Hepatic stellate cell (primary cell): ENCODE results near the gene BEX1.
"Not testable (repeated sequence)": the region's sequence is repeated elsewhere in the genome, so short reads cannot be mapped to it uniquely, and the experiment has no call there.

Experiments
- DNase-seq: peaks from one replicate; pipeline ENCODE4 v3.0.0; 2011; ENCODE audit warnings: low spot score

The BEX1 gene

GRCh38 chrX:103063918-103064434 is at the start of gene BEX1:
BEX1 (minus strand) TSS chrX:103064171; CDS start chrX:103063274, 897 bp downstream.
- no peak for DNase-seq

DNA sequence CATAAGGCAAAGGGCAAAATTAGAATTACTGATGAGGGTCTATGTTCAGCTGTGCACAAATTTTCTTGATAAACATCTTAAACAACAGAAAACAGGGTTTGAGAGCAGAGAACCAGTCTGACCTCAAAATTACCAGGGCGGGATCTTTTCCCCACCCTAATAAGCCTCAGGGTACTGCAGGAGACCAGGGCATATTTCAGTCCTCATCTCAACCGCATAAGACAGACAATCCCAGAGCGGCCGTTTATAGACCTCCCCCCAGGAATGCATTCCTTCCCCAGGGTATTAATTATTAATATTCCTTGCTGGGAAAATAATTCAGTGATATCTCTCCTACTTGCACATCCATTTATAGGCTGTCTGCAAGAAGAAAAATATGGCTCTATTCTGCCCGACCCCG is 45.5 kb upstream of the BEX1 start:
- not testable (repeated sequence) for DNase-seq

DNA sequence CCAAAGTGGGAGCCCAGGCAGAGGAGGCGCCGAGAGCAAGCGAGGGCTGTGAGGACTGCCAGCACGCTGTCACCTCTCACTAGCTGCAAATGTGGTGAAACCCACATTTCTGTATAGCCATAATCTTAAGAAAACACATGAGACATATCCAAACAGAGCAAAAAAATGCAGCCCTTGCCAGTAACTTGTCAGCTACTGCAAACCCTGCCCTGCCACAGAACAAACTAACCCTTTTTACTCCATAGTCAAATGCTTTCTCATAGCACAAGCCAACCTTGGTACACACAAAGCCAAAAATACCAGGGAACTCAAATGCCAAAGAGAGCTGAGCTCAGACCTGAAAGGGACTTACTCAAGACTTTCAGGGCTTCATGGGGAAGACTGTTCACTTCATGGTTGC is 43.9 kb upstream of the BEX1 start:
- no peak for DNase-seq

- DNase-seq = not testable (repeated sequence)
Observed at GRCh38 chrX:103107227-103107737, 43.3 kb upstream of the BEX1 start.

GRCh38 chrX:103104370-103104769 is 40.4 kb upstream of the BEX1 start:
- not testable (repeated sequence) for DNase-seq

- DNase-seq = not testable (repeated sequence)
Observed at GRCh38 chrX:103103866-103104265, 39.9 kb upstream of the BEX1 start.

GRCh38 chrX:103101299-103102042 is 37.5 kb upstream of the BEX1 start:
- DNase-seq = no peak

- no peak for DNase-seq
Observed at GRCh38 chrX:103100484-103100883, 36.5 kb upstream of the BEX1 start.

DNA sequence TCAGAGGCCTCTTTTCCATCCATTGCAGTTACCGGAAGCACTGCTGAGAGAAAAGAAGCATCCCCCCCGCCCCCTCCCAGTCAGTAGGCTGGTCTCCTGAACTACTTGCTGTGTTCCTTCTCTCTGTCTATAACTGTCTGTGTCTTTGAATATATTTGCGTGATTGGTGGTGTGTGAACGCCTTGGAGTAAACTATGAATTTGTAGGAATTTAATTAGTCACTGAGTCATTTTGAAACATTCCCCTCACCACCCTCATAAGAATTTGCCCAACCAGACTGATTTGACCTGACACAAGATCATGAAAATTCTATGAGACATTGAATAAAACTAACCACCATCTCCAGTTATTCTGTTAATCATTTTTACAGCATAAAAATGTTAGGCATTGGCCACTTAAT is 35.7 kb upstream of the BEX1 start:
- DNase-seq = no peak

- DNase-seq = no peak
Observed at GRCh38 chrX:103098488-103098887, 34.5 kb upstream of the BEX1 start.

DNA sequence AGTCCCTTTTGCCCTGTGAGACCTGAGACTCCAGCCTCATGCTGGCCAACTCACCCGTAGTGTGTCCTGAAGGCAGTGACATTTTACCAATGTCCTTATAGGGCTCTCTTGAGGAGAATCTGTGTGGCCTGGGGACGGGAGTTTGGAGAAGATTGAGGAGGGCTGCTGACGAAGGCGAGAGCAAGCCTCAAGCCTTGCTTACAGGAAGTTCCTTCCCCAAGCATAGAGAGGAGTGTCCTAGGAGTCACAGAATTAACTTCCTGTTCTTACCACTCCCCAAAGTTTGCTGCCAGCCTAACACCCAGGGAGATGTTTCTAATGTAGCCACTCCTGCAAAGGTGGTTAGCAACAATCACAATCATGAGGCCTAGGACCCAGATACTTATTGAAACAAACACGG is 29.0 kb upstream of the BEX1 start, which contains the start of gene NXF3:
NXF3 (minus strand) TSS at position 202 of the 400 bp plus-strand sequence; CDS start at position 82, 120 bp downstream.
- no peak for DNase-seq

DNA sequence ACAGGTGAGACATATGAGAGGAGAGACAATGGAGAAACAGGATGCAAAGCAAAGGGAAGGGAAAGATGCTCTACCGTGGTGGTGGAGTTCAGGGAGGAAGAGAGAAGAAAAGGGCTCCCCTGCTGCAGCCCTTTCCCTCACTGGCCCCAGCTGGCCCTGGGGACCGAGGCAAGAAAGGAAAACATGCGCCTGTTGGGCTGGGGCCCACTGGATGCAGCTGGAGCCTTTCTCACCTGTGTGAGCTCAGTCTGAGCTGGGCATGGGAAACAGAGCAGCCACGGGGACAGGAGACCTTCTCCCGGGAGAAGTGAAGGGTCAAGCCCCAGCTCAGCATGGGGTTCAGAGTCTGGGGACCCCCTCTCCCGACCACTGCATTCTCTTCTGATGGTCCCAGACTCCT is 17.1 kb upstream of the BEX1 start:
- DNase-seq = no peak

DNA sequence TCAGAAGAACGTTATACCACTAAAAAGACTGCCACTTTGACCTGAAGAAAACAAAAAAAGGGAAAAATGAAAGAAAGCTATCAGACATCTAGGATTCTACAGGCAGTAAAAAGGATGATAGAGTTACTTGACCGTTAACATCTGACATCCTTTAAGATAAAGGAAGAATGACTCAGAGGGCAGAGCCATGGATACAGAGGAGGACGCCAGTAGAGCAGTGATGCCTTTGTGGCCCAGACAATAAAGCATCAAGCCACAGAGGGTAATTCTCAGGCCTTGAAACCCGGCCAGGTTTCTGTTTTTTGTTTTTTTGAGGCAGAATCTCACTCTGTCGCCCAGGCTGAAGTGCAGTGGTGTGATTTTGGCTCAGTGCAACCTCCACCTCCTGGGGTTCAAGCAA is 9.5 kb upstream of the BEX1 start:
- DNase-seq = no peak

- no peak for DNase-seq
Observed at GRCh38 chrX:103066606-103067005, 2.6 kb upstream of the BEX1 start.

GRCh38 chrX:103063191-103063845 is 653 bp downstream of the BEX1 start:
- no peak for DNase-seq

- DNase-seq = no peak
Observed at GRCh38 chrX:103061486-103061885, 2.5 kb downstream of the BEX1 start.

DNA sequence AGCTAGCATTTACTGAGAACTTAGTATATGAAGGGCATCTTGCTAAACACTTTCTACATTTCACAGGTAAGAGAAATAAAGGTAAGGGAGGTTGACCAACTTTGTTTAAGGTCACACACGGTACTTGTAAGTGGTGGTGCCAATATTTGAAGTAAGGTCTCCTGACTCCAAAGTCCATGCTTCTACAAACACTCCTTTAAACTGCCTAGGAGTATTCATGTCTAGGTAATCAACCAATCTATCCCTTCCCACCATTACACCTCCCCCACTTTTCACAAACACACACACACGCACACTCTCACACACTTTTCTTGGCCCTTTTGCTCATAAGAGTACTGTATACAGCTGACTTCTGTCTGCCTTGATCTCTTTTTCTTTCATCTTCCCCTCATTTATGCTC is 7.1 kb downstream of the BEX1 start:
- no peak for DNase-seq

DNA sequence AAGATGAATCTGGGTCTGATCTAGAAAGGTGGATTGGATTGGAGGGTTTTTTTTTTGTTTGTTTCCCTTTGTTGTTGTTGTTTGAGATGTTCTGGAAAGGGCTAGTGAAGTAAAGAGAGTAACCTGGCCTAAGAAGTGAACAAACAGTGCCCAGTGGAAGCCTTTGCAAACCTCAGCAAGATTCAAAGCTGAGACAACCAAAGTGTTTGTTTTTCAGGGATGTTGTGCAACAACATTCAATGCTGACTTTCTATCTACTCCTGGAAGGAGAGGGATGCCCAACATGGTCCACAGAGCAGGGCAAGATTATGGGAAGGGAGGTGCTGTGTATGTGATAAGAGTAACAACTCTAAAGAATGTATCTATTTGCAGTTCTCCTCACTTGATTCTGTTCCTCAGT is 11.3 kb downstream of the BEX1 start:
- no peak for DNase-seq

DNA sequence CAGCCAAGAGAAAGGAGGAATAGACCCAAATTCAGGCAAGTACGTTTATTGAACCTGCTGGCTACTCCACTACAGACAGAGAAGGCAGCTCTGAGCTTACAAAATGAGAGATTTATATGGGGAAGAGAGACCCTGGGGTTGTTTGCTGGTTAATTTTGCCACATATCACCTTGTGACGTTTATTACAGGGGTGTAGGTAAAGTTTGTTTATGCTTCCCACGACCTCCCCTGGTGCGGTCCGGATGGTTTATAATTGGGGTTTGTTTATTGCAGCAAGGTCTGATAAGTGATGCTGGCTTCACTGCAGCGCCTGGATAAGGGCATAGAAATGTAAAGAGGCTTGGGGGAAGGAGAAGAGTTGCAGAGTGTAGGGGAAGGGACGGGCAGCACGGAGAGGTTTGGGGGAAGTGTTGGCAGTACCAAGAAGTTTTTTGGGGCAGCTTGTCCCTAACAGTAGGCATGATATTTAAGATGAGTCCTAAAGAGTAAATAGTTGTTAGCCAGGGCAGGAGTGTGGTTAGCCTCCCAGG is 12.6 kb downstream of the BEX1 start:
- DNase-seq = no peak

- not testable (repeated sequence) for DNase-seq
Observed at GRCh38 chrX:103033371-103033770, 30.6 kb downstream of the BEX1 start.

DNA sequence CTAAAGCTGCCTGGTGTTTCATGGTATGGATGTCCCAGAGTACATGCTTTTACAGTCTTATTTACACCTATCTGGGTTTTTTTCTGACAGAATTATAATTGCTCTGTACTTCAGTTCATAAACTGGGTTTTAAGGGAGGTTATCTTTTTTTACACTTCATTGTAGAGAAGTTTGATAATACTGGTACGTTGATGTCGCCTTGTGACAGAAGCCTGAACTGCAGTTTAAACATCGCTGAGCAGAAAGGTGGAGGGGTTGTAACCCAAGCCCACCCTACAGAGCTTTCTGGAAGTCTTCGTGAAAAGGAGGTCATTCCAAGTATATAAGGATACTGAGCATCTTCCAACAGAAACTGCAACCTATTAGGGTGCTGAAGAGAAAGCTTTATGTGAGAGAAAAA is 46.4 kb downstream of the BEX1 start:
- DNase-seq = no peak

GRCh38 chrX:103012945-103013344 is 51.0 kb downstream of the BEX1 start:
- no peak for DNase-seq
